ENCODE data around the gene PCGF3.

PCGF3 gene

DNA sequence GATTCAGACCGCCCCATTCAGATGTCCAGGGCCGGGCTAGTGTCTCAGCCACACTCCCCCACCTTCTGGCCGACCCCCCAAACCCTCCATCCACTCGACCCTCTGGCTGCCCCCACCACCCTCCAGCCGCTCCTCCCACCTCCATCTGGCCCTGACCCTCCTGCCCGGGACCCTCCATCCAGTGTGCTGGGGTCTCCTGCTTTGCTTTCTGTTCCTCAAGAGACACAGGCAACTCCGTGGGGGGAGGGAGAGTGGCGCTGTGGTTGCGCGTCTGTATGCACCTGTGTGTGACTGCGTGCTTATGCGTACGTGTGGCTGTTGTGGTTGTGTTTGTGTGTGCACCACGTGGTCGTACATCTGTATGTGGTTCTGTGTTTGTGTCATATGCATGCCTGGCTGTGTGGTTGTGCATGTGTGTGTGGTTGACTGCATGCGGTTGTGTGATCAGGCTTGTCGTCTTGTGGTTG is 87.0 kb downstream of the PCGF3 start:
- Mint-ChIP-seq H3K27ac (no peak overlapping the region), H3K9me3 (no peaks in the 10 kb centered on the region), H3K4me1 (peaks cover 19% of the 10 kb centered on the region), H3K27me3 (ENCODE audit: low read depth, poor library complexity) (peaks cover 81% of the 10 kb centered on the region), H3K4me3 (no peak overlapping the region), H3K36me3 (ENCODE audit: low read depth) (no peaks in the 10 kb centered on the region)
- no peak for DNase-seq
- no peak for TF ChIP-seq CTCF (IDR thresholded peaks at IDR 0.05)

GRCh38 chr4:793093-793861 is 87.6 kb downstream of the PCGF3 start:
- no peaks in the 10 kb centered on the region for H3K9me3 Mint-ChIP-seq
- peaks cover 19% of the 10 kb centered on the region for H3K4me1 Mint-ChIP-seq
- DNase-seq = no peak
- H3K4me3 Mint-ChIP-seq = no peak overlapping the region
- no peak for TF ChIP-seq CTCF (IDR thresholded peaks at IDR 0.05)
- no peak overlapping the region for H3K27ac Mint-ChIP-seq
- no peaks in the 10 kb centered on the region for H3K36me3 Mint-ChIP-seq (ENCODE audit: low read depth)
- peaks cover 80% of the 10 kb centered on the region for H3K27me3 Mint-ChIP-seq (ENCODE audit: low read depth, poor library complexity)

- peaks cover 80% of the 10 kb centered on the region for H3K27me3 Mint-ChIP-seq (ENCODE audit: low read depth, poor library complexity)
- no peaks in the 10 kb centered on the region for H3K36me3 Mint-ChIP-seq (ENCODE audit: low read depth)
- peak overlapping the region; percentile 41 for H3K4me3 Mint-ChIP-seq
- no peak for DNase-seq
- no peaks in the 10 kb centered on the region for H3K9me3 Mint-ChIP-seq
- no peak for TF ChIP-seq CTCF (IDR thresholded peaks at IDR 0.05)
- H3K27ac Mint-ChIP-seq = no peak overlapping the region
- H3K4me1 Mint-ChIP-seq = peaks cover 19% of the 10 kb centered on the region
Measured at GRCh38 chr4:793941-794621, 88.4 kb downstream of the PCGF3 start.

GRCh38 chr4:794900-795725 is 89.5 kb downstream of the PCGF3 start:
- H3K9me3 Mint-ChIP-seq = no peaks in the 10 kb centered on the region
- H3K4me1 Mint-ChIP-seq = peaks cover 19% of the 10 kb centered on the region
- no peak for TF ChIP-seq CTCF (IDR thresholded peaks at IDR 0.05)
- H3K36me3 Mint-ChIP-seq (ENCODE audit: low read depth) = no peaks in the 10 kb centered on the region
- peak overlapping the region; percentile 47 for H3K4me3 Mint-ChIP-seq
- H3K27me3 Mint-ChIP-seq (ENCODE audit: low read depth, poor library complexity) = peaks cover 81% of the 10 kb centered on the region
- DNase-seq = peak; percentile 51
- H3K27ac Mint-ChIP-seq = no peak overlapping the region

DNA sequence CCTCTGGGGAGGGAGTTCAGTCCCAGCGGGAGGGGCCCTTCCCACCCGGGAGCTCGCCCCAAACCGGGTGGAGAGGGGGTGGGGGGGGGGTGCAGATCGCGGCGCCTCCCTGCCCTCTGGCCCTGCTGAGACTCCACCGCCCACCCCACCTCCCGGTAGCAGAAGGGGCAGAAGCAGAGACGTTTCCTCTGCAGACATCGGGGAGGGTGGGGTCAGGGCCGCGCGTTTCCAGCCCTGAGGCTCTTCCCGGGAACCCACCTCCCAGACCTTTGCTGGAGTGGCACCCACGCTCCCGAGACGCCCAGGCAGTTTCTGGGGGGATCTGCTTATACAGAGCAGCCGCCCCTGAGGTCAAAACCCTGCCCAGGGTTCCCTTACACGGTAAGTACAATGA is 90.1 kb downstream of the PCGF3 start:
- no peaks in the 10 kb centered on the region for H3K9me3 Mint-ChIP-seq
- no peak overlapping the region for H3K27ac Mint-ChIP-seq
- H3K36me3 Mint-ChIP-seq (ENCODE audit: low read depth) = no peaks in the 10 kb centered on the region
- peaks cover 19% of the 10 kb centered on the region for H3K4me1 Mint-ChIP-seq
- no peak for DNase-seq
- peaks cover 76% of the 10 kb centered on the region for H3K27me3 Mint-ChIP-seq (ENCODE audit: low read depth, poor library complexity)
- no peak overlapping the region for H3K4me3 Mint-ChIP-seq
- TF ChIP-seq CTCF (IDR thresholded peaks at IDR 0.05) = no peak

Data from nephron progenitor cell (in vitro differentiated cells).